ENCODE results near the gene AMIGO3. TPM values are rescaled to one million over a fixed set of nuclear protein-coding genes. Genes with fewer than 3 reads are reported as not detected.

The AMIGO3 gene
- total and polyA plus RNA-seq, 10 of the 15 experiments (the other 5 are each of a cell fraction or from before 2014, with no cell fraction given), result 0.07 to 1.3 (median 0.44) TPM; not detected in 3

- H3K27ac ChIP-seq (ENCODE audit: control insufficient read depth, insufficient read depth), result no peak overlapping the region
- FAIRE-seq (no peak), ATAC-seq (no peak), DNase-seq (ENCODE audit: low read depth, low spot score) (no peak)
- H4K20me1 ChIP-seq (ENCODE audit: control insufficient read depth, insufficient read depth), result no peaks in the 10 kb centered on the region
- no peaks in the 10 kb centered on the region for H3K9me3 ChIP-seq (replicated peaks; ENCODE audit: control insufficient read depth, insufficient read depth, low read length)
- H3K4me1 ChIP-seq (ENCODE audit: control insufficient read depth, insufficient read depth, low read length), result no peaks in the 10 kb centered on the region
- no peak overlapping the region for H3K4me3 ChIP-seq
- WGBS (ENCODE audit: insufficient coverage, insufficient replicate concordance, low lambda C conversion rate, missing lambda C conversion rate), result 93% methylated on average over 1 of the region's 1 CpG
- ChIA-PET CTCF (no interaction called here), RAD21 (ENCODE audit: unreplicated experiment) (no interaction called here), POLR2A (interaction anchor here (0.6 kb wide), 2 partner anchors 17 to 505 kb away, joined by 5 read pairs; no protein-coding TSS in a partner anchor), SMC1A (ENCODE audit: uncharacterized antibody, unreplicated experiment) (interaction anchor here (1.1 kb wide), 1 partner anchor 17 kb away, joined by 3 read pairs; no protein-coding TSS in a partner anchor)
- H3K4me2 ChIP-seq (ENCODE audit: control insufficient read depth, insufficient read depth), result no peak overlapping the region
- H2AFZ ChIP-seq (ENCODE audit: control insufficient read depth, low read depth, low read length), result no peak overlapping the region
- no peaks in the 10 kb centered on the region for H3K79me2 ChIP-seq (ENCODE audit: control insufficient read depth, insufficient read depth, low read length)
- H3K27me3 ChIP-seq (replicated peaks in 1 of 2; ENCODE audit: control insufficient read depth in 2 of 2, insufficient read depth in 2 of 2, low read length in 1 of 2), result no peaks in the 10 kb centered on the region
- no peak for TF ChIP-seq GATAD2B (conservative IDR thresholded peaks at IDR 0.05; ENCODE audit: low read depth)
- TF ChIP-seq HCFC1 (IDR thresholded peaks at IDR 0.05; ENCODE audit: low read length), result no peak
- TF ChIP-seq TARDBP (IDR thresholded peaks at IDR 0.05; ENCODE audit: borderline replicate concordance), result no peak
- no peak for TF ChIP-seq BCLAF1 (IDR thresholded peaks at IDR 0.05)
- TF ChIP-seq KLF5 (IDR thresholded peaks at IDR 0.05; ENCODE audit: partially characterized antibody), result no peak
- no peak for TF ChIP-seq MTA3 (IDR thresholded peaks at IDR 0.05; ENCODE audit: borderline replicate concordance, low read length)
- TF ChIP-seq CREM (IDR thresholded peaks at IDR 0.05; ENCODE audit: low read depth), result no peak
- no peak overlapping the region for H3K9ac ChIP-seq (ENCODE audit: control insufficient read depth, insufficient read depth, low read length)
- intact Hi-C loops (cut with micrococcal nuclease; ENCODE audit: unreplicated experiment), result no loop called here
- H3K36me3 ChIP-seq (ENCODE audit: control insufficient read depth in 2 of 2, insufficient read depth in 2 of 2, low read length in 1 of 2), result no peaks in the 10 kb centered on the region; a peak in 2 of 4 replicates
- in situ Hi-C loops (cut with MboI), result no loop called here
- no TSS peak for BruUV-seq (replicated peaks)
These were observed 35.1 kb upstream of the AMIGO3 start for GRCh38 chr3:49754536-49754935.

Data from GM12878 (cell line).